Astrocyte (in vitro differentiated cells and primary cell): ENCODE results near the gene GJB5.

ENCODE experiments used
- CTCF ChIP-seq: IDR thresholded peaks from 2 replicates; pipeline ENCODE4 v1.5.1; 2011; ENCODE audit warnings: low read depth, mild to moderate bottlenecking, inconsistent platforms, low read length, moderate library complexity; ENCODE audit not compliant: insufficient read depth
- EZH2 ChIP-seq: IDR thresholded peaks from 2 replicates; pipeline ENCODE4 v1.6.1; 2012; ENCODE audit warnings: mild to moderate bottlenecking, low read length, inconsistent platforms; ENCODE audit not compliant: insufficient read depth

GRCh38 chr1:34754964-34755637, at the start of gene GJB5:
- no peak for TF ChIP-seq CTCF
- no peak for TF ChIP-seq EZH2
